GM23338 (cell line): ENCODE results near the gene FYN. TPM values are rescaled to one million over a fixed set of nuclear protein-coding genes. Genes with fewer than 3 reads are reported as not detected.

Source experiments
- ATAC-seq: fragments of 200-7000 bp; cut with Tn5 transposase; 3 replicates; pipeline ENCODE4 v1.9.1; 2020
- DNase-seq: peaks from one replicate; pipeline ENCODE4 v3.0.0-alpha.2; 2015; ENCODE audit warnings: low spot score
- H2AFZ ChIP-seq: fragments of 200-600 bp; sonication (generic); 2 replicates; pipeline ENCODE4 v1.8.0; 2016; ENCODE audit warnings: antibody characterized with exemption, mild to moderate bottlenecking, moderate library complexity
- H3F3A ChIP-seq: fragments of 200-600 bp; sonication (generic); replicated peaks from 2 replicates; pipeline ENCODE4 v1.8.0; 2017; ENCODE audit warnings: antibody characterized with exemption, mixed run types, low read depth
- H3K27ac ChIP-seq: fragments of 200-600 bp; sonication (generic); 2 replicates; pipeline ENCODE4 v1.6.1; 2016; ENCODE audit warnings: low read depth
- H3K27me3 ChIP-seq: fragments of 200-600 bp; sonication (generic); 2 replicates; pipeline ENCODE4 v1.8.0; 2016; ENCODE audit warnings: mild to moderate bottlenecking, mixed run types, moderate library complexity; ENCODE audit not compliant: insufficient read depth
- H3K36me3 ChIP-seq: fragments of 200-600 bp; sonication (generic); 2 replicates; pipeline ENCODE4 v1.8.0; 2016; ENCODE audit warnings: mild to moderate bottlenecking; ENCODE audit not compliant: insufficient read depth
- H3K4me1 ChIP-seq: fragments of 200-600 bp; sonication (generic); 2 replicates; pipeline ENCODE4 v1.8.0; 2016; ENCODE audit warnings: mild to moderate bottlenecking, moderate library complexity; ENCODE audit not compliant: insufficient read depth
- H3K4me2 ChIP-seq: fragments of 200-600 bp; sonication (generic); 2 replicates; pipeline ENCODE4 v1.7.1; 2017; ENCODE audit warnings: mixed run types
- H3K4me3 ChIP-seq: fragments of 200-600 bp; sonication (generic); 2 replicates; pipeline ENCODE4 v1.6.1; 2016; ENCODE audit warnings: mixed run types
- H3K79me2 ChIP-seq: fragments of 200-600 bp; sonication (generic); replicated peaks from 2 replicates; pipeline ENCODE4 v1.8.0; 2017; ENCODE audit warnings: mild to moderate bottlenecking; ENCODE audit not compliant: insufficient read depth
- H3K9me2 ChIP-seq: fragments of 200-600 bp; sonication (generic); 2 replicates; pipeline ENCODE4 v1.8.0; 2017; ENCODE audit not compliant: insufficient read depth
- H4K20me1 ChIP-seq: fragments of 200-600 bp; sonication (generic); replicated peaks from 2 replicates; pipeline ENCODE4 v1.8.0; 2017; ENCODE audit warnings: mild to moderate bottlenecking; ENCODE audit not compliant: insufficient read depth
- H3K27ac Mint-ChIP-seq: 2 replicates; pipeline ENCODE4 v1.8.0; 2020; ENCODE audit warnings: inconsistent platforms, mild to moderate bottlenecking, moderate library complexity, mixed read lengths
- H3K27me3 Mint-ChIP-seq: 3 replicates; pipeline ENCODE4 v1.8.0; 2022; ENCODE audit warnings: low read depth, mild to moderate bottlenecking, moderate library complexity, mixed read lengths, inconsistent platforms; ENCODE audit not compliant: insufficient read depth, poor library complexity
- H3K36me3 Mint-ChIP-seq: 3 replicates; pipeline ENCODE4 v1.8.0; 2021; ENCODE audit warnings: low read depth, mild to moderate bottlenecking, inconsistent platforms, moderate library complexity, mixed read lengths
- H3K4me1 Mint-ChIP-seq: 3 replicates; pipeline ENCODE4 v1.8.0; 2020; ENCODE audit warnings: mild to moderate bottlenecking, inconsistent platforms, mixed read lengths
- H3K4me3 Mint-ChIP-seq: 3 replicates; pipeline ENCODE4 v1.8.0; 2021; ENCODE audit warnings: moderate library complexity, mild to moderate bottlenecking, inconsistent platforms, mixed read lengths
- H3K9me3 Mint-ChIP-seq: 3 replicates; pipeline ENCODE4 v1.8.0; 2020; ENCODE audit warnings: moderate library complexity, mild to moderate bottlenecking, inconsistent platforms, mixed read lengths
- CREB1 ChIP-seq: fragments of 250-450 bp; sonication (Bioruptor Pico); IDR thresholded peaks from 2 replicates; pipeline ENCODE4 v1.5.0; 2020; ENCODE audit warnings: low read depth, mild to moderate bottlenecking, moderate library complexity
- CTCF ChIP-seq, 2 experiments: fragments of 200-600 bp in 1 of 2; sonication (generic) in 1 of 2; conservative IDR thresholded peaks; 2 replicates each; pipeline versions ENCODE4 v1.5.1 to v1.6.1; 2016 to 2017; ENCODE audit warnings: antibody characterized with exemption in 2 of 2, low read depth in 2 of 2, mild to moderate bottlenecking in 2 of 2, moderate library complexity in 1 of 2
- EZH2 ChIP-seq: fragments of 200-600 bp; sonication (generic); IDR thresholded peaks from one replicate; pipeline ENCODE4 v1.8.0; 2017; ENCODE audit warnings: antibody characterized with exemption, mild to moderate bottlenecking, low read depth; ENCODE audit not compliant: unreplicated experiment
- EZH2phosphoT487 ChIP-seq: fragments of 200-600 bp; sonication (generic); IDR thresholded peaks from one replicate; pipeline ENCODE4 v1.8.1; 2018; ENCODE audit warnings: antibody characterized with exemption; ENCODE audit not compliant: unreplicated experiment
- JUNB ChIP-seq: IDR thresholded peaks from one replicate; pipeline ENCODE4 v1.6.1; 2016; ENCODE audit warnings: antibody characterized with exemption; ENCODE audit not compliant: unreplicated experiment
- NANOG ChIP-seq: IDR thresholded peaks from 2 replicates; pipeline ENCODE4 v1.6.1; 2016; ENCODE audit warnings: antibody characterized with exemption, borderline replicate concordance
- POLR2AphosphoS5 ChIP-seq: IDR thresholded peaks from 2 replicates; pipeline ENCODE4 v1.6.1; 2016; ENCODE audit warnings: antibody characterized with exemption, low read depth
- REST ChIP-seq: IDR thresholded peaks from one replicate; pipeline ENCODE4 v1.6.1; 2018; ENCODE audit warnings: antibody characterized with exemption; ENCODE audit not compliant: unreplicated experiment
- STAT1 ChIP-seq: IDR thresholded peaks from one replicate; pipeline ENCODE4 v1.6.1; 2016; ENCODE audit warnings: antibody characterized with exemption; ENCODE audit not compliant: unreplicated experiment
- ZNF114 ChIP-seq: fragments of 250-450 bp; sonication (Bioruptor Pico); IDR thresholded peaks from 2 replicates; pipeline ENCODE4 v1.5.0; 2020; ENCODE audit warnings: mild to moderate bottlenecking, moderate library complexity
- ZNF331 ChIP-seq: fragments of 250-450 bp; sonication (Bioruptor Pico); IDR thresholded peaks from 2 replicates; pipeline ENCODE4 v1.5.0; 2020; ENCODE audit warnings: low read depth, mild to moderate bottlenecking, moderate library complexity
- polyA plus RNA-seq: library from polyadenylated mRNA; unstranded; fragments of >200 nt; fragmentation: Nextera tagmentation; extraction: Ambion mirVana; gene quantifications from 2 replicates; pipeline ENCODE4 v1.2.1, GENCODE V29; 2016
- total RNA-seq: library from RNA; depleted of rRNA; stranded (reverse); fragments of >200 nt; shearing (Covaris generic); gene quantifications from 2 replicates; pipeline ENCODE4 v1.2.3, GENCODE V29; 2014
- TF ChIP-seq, protein P1 (sequence below): IDR thresholded peaks from 2 replicates; pipeline ENCODE4 v1.6.1; 2016; ENCODE audit warnings: antibody characterized with exemption
- TF ChIP-seq, protein P2 (sequence below): fragments of 250-450 bp; sonication (Bioruptor Pico); IDR thresholded peaks from 2 replicates; pipeline ENCODE4 v1.5.0; 2020; ENCODE audit warnings: mild to moderate bottlenecking, moderate library complexity

Gene FYN
- total and polyA plus RNA-seq, 2 experiments from 2014 or later = 46.8 to 143 TPM

- Mint-ChIP-seq H3K27me3 (peaks cover 11% of the 10 kb centered on the region), H3K36me3 (no peaks in the 10 kb centered on the region; the same call in 2 of the 3 replicates), H3K4me3 (no peak overlapping the region), H3K27ac (no peak overlapping the region), H3K9me3 (no peaks in the 10 kb centered on the region), H3K4me1 (peaks cover 79% of the 10 kb centered on the region)
- DNase-seq (no peak), ATAC-seq (no peak)
- TF ChIP-seq ZNF114 (CRISPR knock-in tag) (no peak), STAT1 (no peak), POLR2AphosphoS5 (no peak), EZH2phosphoT487 (no peak), NANOG (no peak), REST (no peak), JUNB (no peak), CTCF (conservative IDR thresholded peaks at IDR 0.05; ENCODE audit: low read depth in 2 of 2) (no peak), CREB1 (no peak), EZH2 (no peak), ZNF331 (no peak)
- TF ChIP-seq, protein P1, sequence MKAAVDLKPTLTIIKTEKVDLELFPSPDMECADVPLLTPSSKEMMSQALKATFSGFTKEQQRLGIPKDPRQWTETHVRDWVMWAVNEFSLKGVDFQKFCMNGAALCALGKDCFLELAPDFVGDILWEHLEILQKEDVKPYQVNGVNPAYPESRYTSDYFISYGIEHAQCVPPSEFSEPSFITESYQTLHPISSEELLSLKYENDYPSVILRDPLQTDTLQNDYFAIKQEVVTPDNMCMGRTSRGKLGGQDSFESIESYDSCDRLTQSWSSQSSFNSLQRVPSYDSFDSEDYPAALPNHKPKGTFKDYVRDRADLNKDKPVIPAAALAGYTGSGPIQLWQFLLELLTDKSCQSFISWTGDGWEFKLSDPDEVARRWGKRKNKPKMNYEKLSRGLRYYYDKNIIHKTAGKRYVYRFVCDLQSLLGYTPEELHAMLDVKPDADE = no peak
- TF ChIP-seq, protein P2, sequence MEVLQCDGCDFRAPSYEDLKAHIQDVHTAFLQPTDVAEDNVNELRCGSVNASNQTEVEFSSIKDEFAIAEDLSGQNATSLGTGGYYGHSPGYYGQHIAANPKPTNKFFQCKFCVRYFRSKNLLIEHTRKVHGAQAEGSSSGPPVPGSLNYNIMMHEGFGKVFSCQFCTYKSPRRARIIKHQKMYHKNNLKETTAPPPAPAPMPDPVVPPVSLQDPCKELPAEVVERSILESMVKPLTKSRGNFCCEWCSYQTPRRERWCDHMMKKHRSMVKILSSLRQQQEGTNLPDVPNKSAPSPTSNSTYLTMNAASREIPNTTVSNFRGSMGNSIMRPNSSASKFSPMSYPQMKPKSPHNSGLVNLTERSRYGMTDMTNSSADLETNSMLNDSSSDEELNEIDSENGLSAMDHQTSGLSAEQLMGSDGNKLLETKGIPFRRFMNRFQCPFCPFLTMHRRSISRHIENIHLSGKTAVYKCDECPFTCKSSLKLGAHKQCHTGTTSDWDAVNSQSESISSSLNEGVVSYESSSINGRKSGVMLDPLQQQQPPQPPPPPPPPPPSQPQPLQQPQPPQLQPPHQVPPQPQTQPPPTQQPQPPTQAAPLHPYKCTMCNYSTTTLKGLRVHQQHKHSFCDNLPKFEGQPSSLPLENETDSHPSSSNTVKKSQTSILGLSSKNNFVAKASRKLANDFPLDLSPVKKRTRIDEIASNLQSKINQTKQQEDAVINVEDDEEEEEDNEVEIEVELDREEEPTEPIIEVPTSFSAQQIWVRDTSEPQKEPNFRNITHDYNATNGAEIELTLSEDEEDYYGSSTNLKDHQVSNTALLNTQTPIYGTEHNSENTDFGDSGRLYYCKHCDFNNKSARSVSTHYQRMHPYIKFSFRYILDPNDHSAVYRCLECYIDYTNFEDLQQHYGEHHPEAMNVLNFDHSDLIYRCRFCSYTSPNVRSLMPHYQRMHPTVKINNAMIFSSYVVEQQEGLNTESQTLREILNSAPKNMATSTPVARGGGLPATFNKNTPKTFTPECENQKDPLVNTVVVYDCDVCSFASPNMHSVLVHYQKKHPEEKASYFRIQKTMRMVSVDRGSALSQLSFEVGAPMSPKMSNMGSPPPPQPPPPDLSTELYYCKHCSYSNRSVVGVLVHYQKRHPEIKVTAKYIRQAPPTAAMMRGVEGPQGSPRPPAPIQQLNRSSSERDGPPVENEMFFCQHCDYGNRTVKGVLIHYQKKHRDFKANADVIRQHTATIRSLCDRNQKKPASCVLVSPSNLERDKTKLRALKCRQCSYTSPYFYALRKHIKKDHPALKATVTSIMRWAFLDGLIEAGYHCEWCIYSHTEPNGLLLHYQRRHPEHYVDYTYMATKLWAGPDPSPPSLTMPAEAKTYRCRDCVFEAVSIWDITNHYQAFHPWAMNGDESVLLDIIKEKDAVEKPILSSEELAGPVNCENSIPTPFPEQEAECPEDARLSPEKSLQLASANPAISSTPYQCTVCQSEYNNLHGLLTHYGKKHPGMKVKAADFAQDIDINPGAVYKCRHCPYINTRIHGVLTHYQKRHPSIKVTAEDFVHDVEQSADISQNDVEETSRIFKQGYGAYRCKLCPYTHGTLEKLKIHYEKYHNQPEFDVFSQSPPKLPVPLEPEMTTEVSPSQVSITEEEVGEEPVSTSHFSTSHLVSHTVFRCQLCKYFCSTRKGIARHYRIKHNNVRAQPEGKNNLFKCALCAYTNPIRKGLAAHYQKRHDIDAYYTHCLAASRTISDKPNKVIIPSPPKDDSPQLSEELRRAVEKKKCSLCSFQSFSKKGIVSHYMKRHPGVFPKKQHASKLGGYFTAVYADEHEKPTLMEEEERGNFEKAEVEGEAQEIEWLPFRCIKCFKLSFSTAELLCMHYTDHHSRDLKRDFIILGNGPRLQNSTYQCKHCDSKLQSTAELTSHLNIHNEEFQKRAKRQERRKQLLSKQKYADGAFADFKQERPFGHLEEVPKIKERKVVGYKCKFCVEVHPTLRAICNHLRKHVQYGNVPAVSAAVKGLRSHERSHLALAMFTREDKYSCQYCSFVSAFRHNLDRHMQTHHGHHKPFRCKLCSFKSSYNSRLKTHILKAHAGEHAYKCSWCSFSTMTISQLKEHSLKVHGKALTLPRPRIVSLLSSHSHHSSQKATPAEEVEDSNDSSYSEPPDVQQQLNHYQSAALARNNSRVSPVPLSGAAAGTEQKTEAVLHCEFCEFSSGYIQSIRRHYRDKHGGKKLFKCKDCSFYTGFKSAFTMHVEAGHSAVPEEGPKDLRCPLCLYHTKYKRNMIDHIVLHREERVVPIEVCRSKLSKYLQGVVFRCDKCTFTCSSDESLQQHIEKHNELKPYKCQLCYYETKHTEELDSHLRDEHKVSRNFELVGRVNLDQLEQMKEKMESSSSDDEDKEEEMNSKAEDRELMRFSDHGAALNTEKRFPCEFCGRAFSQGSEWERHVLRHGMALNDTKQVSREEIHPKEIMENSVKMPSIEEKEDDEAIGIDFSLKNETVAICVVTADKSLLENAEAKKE (CRISPR knock-in tag) = no peak
- Histone ChIP-seq H3K4me2 (no peak overlapping the region), H2AFZ (no peak overlapping the region), H3K36me3 (no peaks in the 10 kb centered on the region), H3K4me1 (peaks cover 35% of the 10 kb centered on the region), H3K79me2 (0 out of 2 replicates have a peak, but pooled peaks cover 3% of the 10 kb centered on the region), H3K27ac (no peak overlapping the region), H3F3A (no peaks in the 10 kb centered on the region), H3K9me2 (no peaks in the 10 kb centered on the region), H3K27me3 (no peaks in the 10 kb centered on the region), H3K4me3 (no peak overlapping the region), H4K20me1 (no peaks in the 10 kb centered on the region)
Observed at GRCh38 chr6:111763381-111763780, 109.9 kb downstream of the FYN start.
